H1 (cell line): ENCODE measurements around the gene JPH3. TPM values are rescaled to one million over a fixed set of nuclear protein-coding genes. Genes with fewer than 3 reads are reported as not detected.

Experiments used
- CBX8 ChIP-seq: fragments of 300-800, 300-1000 bp; sonication (generic); IDR thresholded peaks from 2 replicates; pipeline ENCODE4 v1.7.1; 2016; ENCODE audit warnings: low read depth, low read length, borderline replicate concordance
- CHD7 ChIP-seq: fragments of 300-600 bp; sonication (generic); IDR thresholded peaks from 2 replicates; pipeline ENCODE4 v1.7.1; 2012; ENCODE audit warnings: low read length, moderate library complexity, mild to moderate bottlenecking, inconsistent platforms; ENCODE audit not compliant: insufficient replicate concordance
- EGR1 ChIP-seq: IDR thresholded peaks from 2 replicates; pipeline ENCODE4 v1.6.1; 2011; ENCODE audit warnings: low read depth, low read length, borderline replicate concordance
- POLR2AphosphoS5 ChIP-seq: IDR thresholded peaks from 2 replicates; pipeline ENCODE4 v1.6.1; 2011; ENCODE audit warnings: low read depth, low read length
- RAD21 ChIP-seq, 2 experiments: IDR thresholded peaks in 1 of 2; conservative IDR thresholded peaks in 1 of 2; 2 replicates each; pipeline ENCODE4 v1.6.1; 2011; ENCODE audit warnings: low read depth in 2 of 2, low read length in 2 of 2, improper control_type of control experiment in 1 of 2, inconsistent platforms in 1 of 2, mild to moderate bottlenecking in 1 of 2, moderate library complexity in 1 of 2
- RNF2 ChIP-seq: fragments of 200-900, 300-1000 bp; sonication (generic); IDR thresholded peaks from 2 replicates; pipeline ENCODE4 v1.7.1; 2016; ENCODE audit warnings: borderline replicate concordance, low read depth, mild to moderate bottlenecking, antibody characterized with exemption, low read length; ENCODE audit not compliant: poor library complexity, severe bottlenecking; ENCODE audit errors: missing control alignments
- SP2 ChIP-seq: IDR thresholded peaks from 2 replicates; pipeline ENCODE4 v1.6.1; 2012; ENCODE audit warnings: mild to moderate bottlenecking, low read length, inconsistent platforms
- SUZ12 ChIP-seq: fragments of 200-600 bp; sonication (generic); IDR thresholded peaks from 2 replicates; pipeline ENCODE4 v1.6.1; 2012; ENCODE audit warnings: mild to moderate bottlenecking, inconsistent platforms, low read length, moderate library complexity, mixed read lengths
- TCF12 ChIP-seq: IDR thresholded peaks from 2 replicates; pipeline ENCODE4 v1.6.1; 2011; ENCODE audit warnings: low read depth, mild to moderate bottlenecking, low read length
- polyA plus RNA-seq, 7 experiments: library from polyadenylated mRNA; depleted of rRNA in 3 of 7; stranded (reverse) in 5 of 7; unstranded in 2 of 7; fragments of >200 nt in 5 of 7; fragments of 200-250 nt in 2 of 7; gene quantifications; 1 replicate in 5 of 7; 2 replicates in 1 of 7; 4 replicates in 1 of 7; pipeline versions ENCODE4 v1.2.1 to v1.2.3, GENCODE V29; 2011 to 2013; ENCODE audit warnings: missing spikeins in 2 of 7, mixed read lengths in 2 of 7
- total RNA-seq: library from RNA; stranded (reverse); fragmentation: NEBNext Ultra II Directional; extraction: Animal tissue kit (Norgen Biotek cat#: 25700); gene quantifications from 2 replicates; pipeline ENCODE4 v1.2.1, GENCODE V29; 2021

JPH3 gene
- total and polyA plus RNA-seq, 2 of the 8 experiments (the other 6 are each of a cell fraction or from before 2014, with no cell fraction given) = 10.3 to 28.3 TPM

GRCh38 chr16:87561200-87562105 lies 40.9 kb upstream of the JPH3 start (continued):
- TF ChIP-seq EGR1 (no peak), RAD21 (IDR thresholded peaks at IDR 0.05 in 1 of 2, conservative IDR thresholded peaks at IDR 0.05 in 1 of 2; ENCODE audit: low read depth in 2 of 2, low read length in 2 of 2) (no peak), POLR2AphosphoS5 (no peak), SP2 (no peak), SUZ12 (no peak), CBX8 (no peak), CHD7 (no peak), TCF12 (no peak), RNF2 (no peak)
